HepG2 (cell line): Measurements from ENCODE around the gene KANK4. TPM values are rescaled to one million over a fixed set of nuclear protein-coding genes. Genes with fewer than 3 reads are reported as not detected.

Experiments used
- ATAC-seq: fragments of 200-7000 bp; cut with Tn5 transposase; 3 replicates; pipeline ENCODE4 v1.9.1; 2020; ENCODE audit warnings: mild to moderate bottlenecking, moderate library complexity
- BruUV-seq: library from RNA; stranded (reverse); fragments of 400-500 nt; replicated peaks from 2 replicates; lab custom pipeline; 2021; lab: Mats Ljungman, UMichigan
- CTCF ChIA-PET: fragments of 300-600 bp; formaldehyde crosslinking; extraction: SDS; loops from one replicate; lab custom pipeline; 2021; ENCODE audit warnings: low total read pairs, inconsistent platforms, low intra/inter-chr PET ratio; lab: Yijun Ruan, JAX
- POLR2A ChIA-PET: fragments of 350-600 bp; sonication (Branson Sonifier 250); formaldehyde crosslinking; loops from one replicate; lab custom pipeline; 2020; ENCODE audit warnings: antibody characterized with exemption, inconsistent platforms; lab: Yijun Ruan, JAX
- DNase-seq: peaks from one replicate; pipeline ENCODE4 v3.0.0-alpha.2; 2015; ENCODE audit warnings: low spot score
- FAIRE-seq: peaks from 3 replicates; lab custom pipeline; 2011; peaks lifted over from hg19 to GRCh38; lab: Jason Lieb, UNC
- H2AFZ ChIP-seq: one replicate; pipeline ENCODE4 v1.6.1; 2011; ENCODE audit warnings: low read length, inconsistent platforms
- H3K27ac ChIP-seq: fragments of 300-600 bp; 3 replicates; pipeline ENCODE4 v1.8.0; 2011; ENCODE audit warnings: mixed run types, mild to moderate bottlenecking, mixed read lengths, low read length, inconsistent platforms; ENCODE audit not compliant: insufficient read depth; ENCODE audit errors: extremely low read length
- H3K27me3 ChIP-seq, 2 experiments: fragments of 200-600 bp in 1 of 2; 2 replicates in 1 of 2; 3 replicates in 1 of 2; pipeline versions ENCODE4 v1.6.0 to v1.8.0; 2011; ENCODE audit warnings: low read length in 2 of 2, mild to moderate bottlenecking in 2 of 2, moderate library complexity in 2 of 2, inconsistent platforms in 1 of 2; ENCODE audit not compliant: insufficient read depth in 2 of 2, control insufficient read depth in 1 of 2
- H3K36me3 ChIP-seq, 2 experiments: fragments of 200-600 bp in 1 of 2; replicated peaks in 1 of 2; 2 replicates in 1 of 2; 3 replicates in 1 of 2; pipeline versions ENCODE4 v1.5.1 to v1.8.0; 2011; ENCODE audit warnings: low read length in 2 of 2, inconsistent platforms in 1 of 2; ENCODE audit not compliant: insufficient read depth in 2 of 2, control insufficient read depth in 1 of 2
- H3K4me1 ChIP-seq: 2 replicates; pipeline ENCODE4 v1.5.1; 2012; ENCODE audit warnings: low read length, inconsistent platforms; ENCODE audit not compliant: insufficient read depth
- H3K4me2 ChIP-seq: 2 replicates; pipeline ENCODE4 v1.6.0; 2011; ENCODE audit warnings: low read depth, low read length, inconsistent platforms
- H3K4me3 ChIP-seq, 3 experiments: fragments of 200-600 bp in 1 of 3; sonication (generic), shearing (Covaris generic) in 1 of 3; replicated peaks in 1 of 3; 2 replicates each; pipeline ENCODE4 v1.5.1; 2011 to 2016; ENCODE audit warnings: low read length in 3 of 3, inconsistent platforms in 2 of 3, low read depth in 2 of 3, mild to moderate bottlenecking in 2 of 3, control low read depth in 1 of 3, mixed read lengths in 1 of 3; ENCODE audit not compliant: insufficient read depth in 1 of 3
- H3K79me2 ChIP-seq: one replicate; pipeline ENCODE4 v1.6.1; 2011; ENCODE audit warnings: low read length, inconsistent platforms; ENCODE audit not compliant: insufficient read depth
- H3K9ac ChIP-seq: 2 replicates; pipeline ENCODE4 v1.6.0; 2011; ENCODE audit warnings: mild to moderate bottlenecking, low read depth, low read length, inconsistent platforms; ENCODE audit not compliant: insufficient read depth
- H3K9me3 ChIP-seq: 2 replicates; pipeline ENCODE4 v1.5.1; 2012; ENCODE audit warnings: mild to moderate bottlenecking, low read length
- H4K20me1 ChIP-seq: 2 replicates; pipeline ENCODE4 v1.6.0; 2011; ENCODE audit warnings: inconsistent platforms, mild to moderate bottlenecking, low read length, moderate library complexity; ENCODE audit not compliant: insufficient read depth
- CC2D1A ChIP-seq: sonication (generic); formaldehyde crosslinking; IDR thresholded peaks from 2 replicates; pipeline ENCODE4 v1.8.1; 2023; ENCODE audit warnings: mild to moderate bottlenecking, missing genetic modification reagents
- RARG ChIP-seq: sonication (generic); formaldehyde crosslinking; IDR thresholded peaks from 2 replicates; pipeline ENCODE4 v1.4.0; 2020; ENCODE audit warnings: low read depth, mild to moderate bottlenecking, missing genetic modification reagents
- SIX1 ChIP-seq: sonication (generic); formaldehyde crosslinking; IDR thresholded peaks from 2 replicates; pipeline ENCODE4 v1.4.0; 2020; ENCODE audit warnings: missing genetic modification reagents, borderline replicate concordance
- TFE3 ChIP-seq: IDR thresholded peaks from 2 replicates; pipeline ENCODE4 v1.6.1; 2016
- ZNF329 ChIP-seq: sonication (generic); formaldehyde crosslinking; IDR thresholded peaks from 2 replicates; pipeline ENCODE4 v1.9.0; 2021; ENCODE audit warnings: low read depth, mild to moderate bottlenecking, missing genetic modification reagents
- ZNF569 ChIP-seq: sonication (generic); formaldehyde crosslinking; IDR thresholded peaks from 2 replicates; pipeline ENCODE4 v1.5.0; 2020; ENCODE audit warnings: mild to moderate bottlenecking, missing genetic modification reagents, moderate library complexity, borderline replicate concordance
- ZNF713 ChIP-seq: sonication (generic); formaldehyde crosslinking; IDR thresholded peaks from 2 replicates; pipeline ENCODE4 v1.4.0; 2020; ENCODE audit warnings: mild to moderate bottlenecking, missing genetic modification reagents
- ZNF749 ChIP-seq: sonication (generic); formaldehyde crosslinking; IDR thresholded peaks from 2 replicates; pipeline ENCODE4 v1.8.0; 2022; ENCODE audit warnings: mild to moderate bottlenecking, missing genetic modification reagents, moderate library complexity, borderline replicate concordance
- ZNF75D ChIP-seq: sonication (generic); formaldehyde crosslinking; IDR thresholded peaks from 2 replicates; pipeline ENCODE4 v1.8.1; 2023; ENCODE audit warnings: missing genetic modification reagents, mild to moderate bottlenecking, borderline replicate concordance
- WGBS: methylation state at CpG from one replicate; pipeline ENCODE4 v1.1.6; 2017; ENCODE audit warnings: low lambda C conversion rate; 5-methylcytosine and 5-hydroxymethylcytosine counted together
- in situ Hi-C: cut with HindIII; loops from 2 replicates; pipeline ENCODE4 v1.10.0; 2017; ENCODE audit warnings: low pct_unique_long_range_greater_than_20kb; ENCODE audit not compliant: extremely low pct_ligation_motif_present
- intact Hi-C: fragments of 100-400 bp; cut with micrococcal nuclease; formaldehyde crosslinking; loops from one replicate; pipeline ENCODE4 v1.10.0; 2022; ENCODE audit not compliant: unreplicated experiment
- polyA plus RNA-seq, 8 experiments: library from polyadenylated mRNA; depleted of rRNA in 3 of 8; stranded (reverse) in 7 of 8; unstranded in 1 of 8; fragments of >200 nt; fragmentation: Illumina TruSeq in 4 of 8; extraction: Trizol in 4 of 8; gene quantifications; 2 replicates each; pipeline versions ENCODE4 v1.2.1 to v1.2.3, GENCODE V29; 2011 to 2016; ENCODE audit warnings: low read depth in 4 of 8, missing spikeins in 1 of 8, mixed read lengths in 1 of 8; ENCODE audit not compliant: insufficient read depth in 1 of 8
- total RNA-seq, 5 experiments: library from RNA; depleted of rRNA; stranded (reverse); fragments of >200 nt; fragmentation: Illumina TruSeq; extraction: Trizol; gene quantifications; 2 replicates each; pipeline ENCODE4 v1.2.3, GENCODE V29; 2016; ENCODE audit warnings: low read depth in 1 of 5

KANK4 gene
- total and polyA plus RNA-seq, 2 of the 13 experiments (the other 11 are each of a cell fraction or from before 2014, with no cell fraction given): 16.1 to 25.7 TPM

GRCh38 chr1:62368989-62369388, 49.8 kb upstream of the KANK4 start:
- H3K4me2 ChIP-seq: no peak overlapping the region
- no peak overlapping the region for H3K27ac ChIP-seq
- ChIA-PET POLR2A (no interaction called here), CTCF (no interaction called here)
- 87% methylated on average over 6 of the region's 6 CpGs for WGBS
- in situ Hi-C loops: no loop called here
- peaks cover 17% of the 10 kb centered on the region for H3K4me1 ChIP-seq
- H3K79me2 ChIP-seq: no peaks in the 10 kb centered on the region
- DNase-seq (no peak), FAIRE-seq (no peak), ATAC-seq (no peak)
- no peak overlapping the region for H3K9ac ChIP-seq
- TF ChIP-seq ZNF713 (CRISPR knock-in tag) (no peak), RARG (CRISPR knock-in tag) (no peak), TFE3 (no peak), SIX1 (CRISPR knock-in tag) (no peak), ZNF569 (CRISPR knock-in tag) (no peak), ZNF329 (CRISPR knock-in tag) (no peak), ZNF75D (CRISPR knock-in tag) (no peak), CC2D1A (CRISPR knock-in tag) (no peak), ZNF749 (CRISPR knock-in tag) (no peak)
- H3K27me3 ChIP-seq: no peaks in the 10 kb centered on the region
- H3K4me3 ChIP-seq: no peak overlapping the region
- H3K9me3 ChIP-seq: peaks cover 6% of the 10 kb centered on the region; the same call in 1 of the 2 replicates
- no TSS peak for BruUV-seq
- no peaks in the 10 kb centered on the region for H3K36me3 ChIP-seq
- intact Hi-C loops: no loop called here
- no peak overlapping the region for H2AFZ ChIP-seq
- no peaks in the 10 kb centered on the region for H4K20me1 ChIP-seq
